C4-2B (cell line): ENCODE results near the gene TAX1BP3.

Source experiments
- ZFX ChIP-seq: fragments of 450-650 bp; IDR thresholded peaks from 2 replicates; pipeline ENCODE4 v1.6.1; 2017
- TF ChIP-seq, protein P1 (sequence below): fragments of 450-650 bp; conservative IDR thresholded peaks from 2 replicates; pipeline ENCODE4 v1.5.1; 2017; ENCODE audit warnings: mild to moderate bottlenecking

DNA sequence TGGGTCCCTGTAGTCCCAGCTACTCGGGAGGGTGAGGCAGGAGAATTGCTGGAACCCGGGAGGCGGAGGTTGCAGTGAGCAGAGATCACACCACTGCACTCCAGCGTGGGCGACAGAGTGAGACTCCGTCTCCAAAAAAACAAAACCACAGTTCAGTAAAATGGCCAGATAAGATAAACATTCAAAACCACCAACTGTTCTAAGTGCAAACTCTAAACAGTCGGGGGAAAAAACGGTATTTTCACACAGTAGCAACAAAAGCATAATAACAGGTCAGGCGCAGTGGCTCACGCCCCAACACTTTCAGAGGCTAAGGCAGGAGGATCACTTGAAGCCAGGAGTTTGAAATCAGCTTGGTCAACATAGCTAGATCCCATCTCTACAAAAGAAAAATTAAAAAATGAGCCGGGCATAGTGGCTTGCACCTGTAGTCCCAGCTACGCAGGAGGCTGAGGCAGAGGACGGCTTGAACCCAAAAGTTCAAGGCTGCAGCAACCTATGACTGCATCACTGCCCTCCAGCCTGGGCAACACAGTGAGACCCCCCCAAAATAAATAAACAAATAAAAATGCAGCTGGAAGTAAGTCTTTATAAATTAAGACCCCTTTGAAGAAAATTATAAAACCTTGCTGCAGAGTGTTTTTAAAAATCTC, 44.6 kb upstream of the TAX1BP3 start:
- TF ChIP-seq, protein P1, sequence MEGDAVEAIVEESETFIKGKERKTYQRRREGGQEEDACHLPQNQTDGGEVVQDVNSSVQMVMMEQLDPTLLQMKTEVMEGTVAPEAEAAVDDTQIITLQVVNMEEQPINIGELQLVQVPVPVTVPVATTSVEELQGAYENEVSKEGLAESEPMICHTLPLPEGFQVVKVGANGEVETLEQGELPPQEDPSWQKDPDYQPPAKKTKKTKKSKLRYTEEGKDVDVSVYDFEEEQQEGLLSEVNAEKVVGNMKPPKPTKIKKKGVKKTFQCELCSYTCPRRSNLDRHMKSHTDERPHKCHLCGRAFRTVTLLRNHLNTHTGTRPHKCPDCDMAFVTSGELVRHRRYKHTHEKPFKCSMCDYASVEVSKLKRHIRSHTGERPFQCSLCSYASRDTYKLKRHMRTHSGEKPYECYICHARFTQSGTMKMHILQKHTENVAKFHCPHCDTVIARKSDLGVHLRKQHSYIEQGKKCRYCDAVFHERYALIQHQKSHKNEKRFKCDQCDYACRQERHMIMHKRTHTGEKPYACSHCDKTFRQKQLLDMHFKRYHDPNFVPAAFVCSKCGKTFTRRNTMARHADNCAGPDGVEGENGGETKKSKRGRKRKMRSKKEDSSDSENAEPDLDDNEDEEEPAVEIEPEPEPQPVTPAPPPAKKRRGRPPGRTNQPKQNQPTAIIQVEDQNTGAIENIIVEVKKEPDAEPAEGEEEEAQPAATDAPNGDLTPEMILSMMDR = no peak
- TF ChIP-seq ZFX = no peak
